Central memory CD8-positive, alpha-beta T cell (primary cell): ENCODE measurements around the gene C12orf43.

Experiments used
- ATAC-seq: fragments of 150-1000 bp; cut with Tn5 transposase; replicated peaks from 2 replicates; pipeline ENCODE4 v1.10.0; 2022; ENCODE audit warnings: mild to moderate bottlenecking, moderate FRiP score, moderate number of reproducible peaks; ENCODE audit not compliant: poor library complexity, severe bottlenecking; ENCODE audit errors: extremely low read depth
- DNase-seq, 2 donors: peaks; one replicate each; pipeline ENCODE4 v3.0.0; 2021; ENCODE audit warnings: low spot score in 2 of 2
- H3K27ac Mint-ChIP-seq: one replicate; pipeline ENCODE4 v1.8.0; 2022; ENCODE audit warnings: low read depth, mild to moderate bottlenecking, moderate library complexity, mixed read lengths
- H3K27me3 Mint-ChIP-seq: one replicate; pipeline ENCODE4 v1.8.0; 2022; ENCODE audit warnings: mixed read lengths
- H3K36me3 Mint-ChIP-seq: one replicate; pipeline ENCODE4 v1.8.0; 2022; ENCODE audit warnings: mild to moderate bottlenecking, moderate library complexity, mixed read lengths; ENCODE audit not compliant: insufficient read depth
- H3K4me1 Mint-ChIP-seq: one replicate; pipeline ENCODE4 v1.8.0; 2022; ENCODE audit warnings: mixed read lengths
- H3K4me3 Mint-ChIP-seq: one replicate; pipeline ENCODE4 v1.8.0; 2022; ENCODE audit warnings: mild to moderate bottlenecking, moderate library complexity, mixed read lengths
- H3K9me3 Mint-ChIP-seq: one replicate; pipeline ENCODE4 v1.8.0; 2022; ENCODE audit warnings: mixed read lengths

The C12orf43 gene

GRCh38 chr12:120990487-120991055 is 25.7 kb downstream of the C12orf43 start:
- H3K27ac Mint-ChIP-seq: no peak overlapping the region
- peaks cover 5% of the 10 kb centered on the region for H3K9me3 Mint-ChIP-seq
- H3K36me3 Mint-ChIP-seq: peaks cover 1% of the 10 kb centered on the region
- DNase-seq: no peak
- no peaks in the 10 kb centered on the region for H3K4me1 Mint-ChIP-seq
- ATAC-seq: no peak
- H3K4me3 Mint-ChIP-seq: no peak overlapping the region
- no peaks in the 10 kb centered on the region for H3K27me3 Mint-ChIP-seq

DNA sequence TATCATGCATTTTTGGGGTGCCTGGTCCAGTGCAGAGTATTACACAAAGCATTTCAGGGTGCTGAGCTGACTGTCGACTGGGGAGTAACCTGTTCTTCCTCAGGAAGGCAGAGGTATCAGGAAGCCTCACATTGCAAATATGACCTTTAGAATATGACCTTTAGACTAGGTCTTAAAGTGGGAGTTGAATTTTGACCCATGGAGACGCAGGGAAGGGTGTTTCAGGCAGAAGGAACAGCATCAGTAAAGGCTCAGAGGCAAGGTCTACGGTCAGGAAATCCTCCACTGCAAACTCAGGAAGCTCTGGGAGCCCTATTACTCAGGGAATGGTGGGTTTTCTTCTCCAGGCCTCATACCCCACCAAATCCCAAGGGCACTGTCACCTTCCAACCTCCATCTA is 26.6 kb downstream of the C12orf43 start:
- Mint-ChIP-seq H3K9me3 (no peaks in the 10 kb centered on the region), H3K27me3 (no peaks in the 10 kb centered on the region), H3K4me3 (no peak overlapping the region), H3K4me1 (no peaks in the 10 kb centered on the region), H3K27ac (no peak overlapping the region), H3K36me3 (peaks cover 1% of the 10 kb centered on the region)
- ATAC-seq (no peak), DNase-seq (no peak)

DNA sequence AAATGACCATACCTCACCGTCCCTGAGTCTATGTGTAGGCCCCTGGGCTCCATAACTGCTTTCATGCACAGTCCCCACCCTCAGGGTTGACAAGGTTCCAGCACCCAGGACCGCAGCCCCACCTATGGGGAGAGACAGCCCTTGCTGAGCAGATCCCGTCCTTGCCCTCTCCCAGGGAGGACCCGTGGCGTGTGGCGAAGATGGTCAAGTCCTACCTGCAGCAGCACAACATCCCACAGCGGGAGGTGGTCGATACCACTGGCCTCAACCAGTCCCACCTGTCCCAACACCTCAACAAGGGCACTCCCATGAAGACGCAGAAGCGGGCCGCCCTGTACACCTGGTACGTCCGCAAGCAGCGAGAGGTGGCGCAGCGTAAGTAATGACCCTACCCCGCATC is 27.6 kb downstream of the C12orf43 start:
- peaks cover 1% of the 10 kb centered on the region for H3K36me3 Mint-ChIP-seq
- no peaks in the 10 kb centered on the region for H3K9me3 Mint-ChIP-seq
- no peaks in the 10 kb centered on the region for H3K4me1 Mint-ChIP-seq
- no peak overlapping the region for H3K4me3 Mint-ChIP-seq
- ATAC-seq (no peak), DNase-seq (no peak)
- no peaks in the 10 kb centered on the region for H3K27me3 Mint-ChIP-seq
- H3K27ac Mint-ChIP-seq: no peak overlapping the region

DNA sequence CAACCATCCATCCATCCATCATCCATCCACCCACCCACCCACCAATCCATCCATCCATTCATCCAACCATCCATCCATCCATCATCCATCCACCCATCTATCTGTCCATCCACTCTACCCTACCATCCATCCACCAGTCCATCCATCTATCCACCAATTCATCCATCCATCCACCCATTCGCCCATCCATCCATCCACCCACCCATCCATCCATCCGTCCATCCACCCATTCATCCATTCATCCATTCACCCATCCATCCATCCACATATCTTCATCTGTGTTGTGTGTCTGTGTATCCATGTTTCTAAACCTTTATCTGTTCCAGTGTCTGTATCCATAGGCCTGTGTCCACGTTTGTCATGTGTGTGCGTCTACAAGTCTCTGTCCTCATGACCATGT is 28.1 kb downstream of the C12orf43 start:
- Mint-ChIP-seq H3K4me3 (no peak overlapping the region), H3K9me3 (no peaks in the 10 kb centered on the region), H3K27me3 (no peaks in the 10 kb centered on the region), H3K4me1 (no peaks in the 10 kb centered on the region), H3K36me3 (peaks cover 3% of the 10 kb centered on the region), H3K27ac (no peak overlapping the region)
- no peak for DNase-seq
- no peak for ATAC-seq

GRCh38 chr12:120984351-120984898 is 31.9 kb downstream of the C12orf43 start:
- H3K27ac Mint-ChIP-seq: no peak overlapping the region
- peaks cover 2% of the 10 kb centered on the region for H3K36me3 Mint-ChIP-seq
- no peaks in the 10 kb centered on the region for H3K9me3 Mint-ChIP-seq
- no peaks in the 10 kb centered on the region for H3K27me3 Mint-ChIP-seq
- DNase-seq: no peak
- no peak for ATAC-seq
- H3K4me3 Mint-ChIP-seq: no peak overlapping the region
- no peaks in the 10 kb centered on the region for H3K4me1 Mint-ChIP-seq

GRCh38 chr12:120983759-120984158 is 32.5 kb downstream of the C12orf43 start:
- DNase-seq (no peak), ATAC-seq (no peak)
- Mint-ChIP-seq H3K4me3 (no peak overlapping the region), H3K27ac (no peak overlapping the region), H3K9me3 (no peaks in the 10 kb centered on the region), H3K4me1 (no peaks in the 10 kb centered on the region), H3K27me3 (no peaks in the 10 kb centered on the region), H3K36me3 (peaks cover 2% of the 10 kb centered on the region)

DNA sequence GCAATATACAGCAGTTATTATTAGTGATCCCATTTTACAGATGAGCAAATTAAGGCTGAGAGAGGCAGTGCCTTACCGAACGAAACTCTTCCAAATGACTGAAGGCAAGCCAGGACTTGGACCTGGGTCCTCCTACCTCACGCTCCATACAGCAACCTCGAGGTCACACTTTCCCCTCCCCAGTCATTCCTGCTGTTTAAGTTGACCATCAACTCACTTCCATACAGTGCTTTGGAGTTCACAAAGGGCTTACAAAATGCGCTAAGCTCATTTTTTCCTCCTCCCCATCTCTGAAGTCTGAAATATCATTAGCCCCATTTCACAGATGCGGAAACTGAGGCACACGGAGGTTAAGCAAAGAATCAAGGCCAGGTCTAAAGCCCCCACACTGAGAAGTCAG is 33.6 kb downstream of the C12orf43 start:
- DNase-seq (no peak), ATAC-seq (no peak)
- H3K27me3 Mint-ChIP-seq: no peaks in the 10 kb centered on the region
- H3K36me3 Mint-ChIP-seq: peaks cover 2% of the 10 kb centered on the region
- H3K9me3 Mint-ChIP-seq: no peaks in the 10 kb centered on the region
- H3K27ac Mint-ChIP-seq: no peak overlapping the region
- no peak overlapping the region for H3K4me3 Mint-ChIP-seq
- no peaks in the 10 kb centered on the region for H3K4me1 Mint-ChIP-seq

GRCh38 chr12:120981407-120981941 is 34.8 kb downstream of the C12orf43 start:
- peaks cover 2% of the 10 kb centered on the region for H3K36me3 Mint-ChIP-seq
- no peak overlapping the region for H3K4me3 Mint-ChIP-seq
- no peaks in the 10 kb centered on the region for H3K4me1 Mint-ChIP-seq
- no peak for ATAC-seq
- H3K27me3 Mint-ChIP-seq: no peaks in the 10 kb centered on the region
- no peaks in the 10 kb centered on the region for H3K9me3 Mint-ChIP-seq
- DNase-seq: no peak
- H3K27ac Mint-ChIP-seq: no peak overlapping the region

GRCh38 chr12:120980800-120981368 is 35.4 kb downstream of the C12orf43 start:
- DNase-seq: no peak
- peaks cover 2% of the 10 kb centered on the region for H3K36me3 Mint-ChIP-seq

DNA sequence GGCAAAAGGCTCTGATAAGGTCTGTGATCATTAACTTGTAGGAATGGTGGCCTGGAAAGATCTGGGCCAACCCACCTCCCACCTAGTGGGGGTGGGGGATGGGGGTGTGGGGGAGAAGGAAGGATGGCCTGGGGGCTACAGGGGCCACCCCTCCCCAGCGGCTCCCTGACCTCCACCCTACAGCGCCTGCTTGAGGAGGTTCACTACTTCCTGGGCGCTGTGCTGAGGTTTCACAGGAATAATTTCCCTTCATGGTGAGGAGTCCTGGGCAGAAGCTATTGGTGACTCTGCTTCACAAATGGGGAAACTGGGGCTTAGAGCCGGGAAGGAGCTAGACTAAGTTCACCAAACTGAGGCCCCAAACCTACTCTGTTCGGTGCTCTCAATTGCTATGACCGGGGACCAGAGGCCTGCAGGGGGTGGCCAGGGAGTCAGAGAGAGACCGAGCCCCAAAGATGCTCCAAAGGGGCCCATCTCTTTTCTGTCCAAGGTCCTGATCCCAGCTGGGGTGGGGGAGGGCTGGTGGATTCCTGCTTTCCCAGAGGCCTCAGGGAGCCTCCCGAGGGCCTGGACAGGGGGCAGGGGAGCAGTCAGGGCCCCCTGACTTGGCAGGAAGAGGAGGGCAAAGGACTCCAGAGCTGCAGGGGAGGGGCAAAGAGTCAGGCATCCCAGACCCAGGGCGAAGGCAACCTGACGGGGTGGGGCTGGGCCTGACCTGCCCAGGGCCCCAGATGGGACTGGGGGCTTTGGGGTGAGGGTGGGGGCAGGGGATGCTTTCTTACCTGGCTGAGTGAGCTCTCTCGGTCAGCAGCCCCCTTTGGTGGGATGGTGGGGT is 36.2 kb downstream of the C12orf43 start:
- Mint-ChIP-seq H3K27ac (no peak overlapping the region), H3K27me3 (no peaks in the 10 kb centered on the region), H3K36me3 (peaks cover 2% of the 10 kb centered on the region), H3K4me1 (no peaks in the 10 kb centered on the region), H3K4me3 (no peak overlapping the region), H3K9me3 (no peaks in the 10 kb centered on the region)
- no peak for ATAC-seq
- DNase-seq: no peak

More at GRCh38 chr12:120980800-120981368, 35.4 kb downstream of the C12orf43 start:
- H3K27ac Mint-ChIP-seq: no peak overlapping the region
- no peaks in the 10 kb centered on the region for H3K9me3 Mint-ChIP-seq
- H3K4me3 Mint-ChIP-seq: no peak overlapping the region
- no peaks in the 10 kb centered on the region for H3K27me3 Mint-ChIP-seq
- ATAC-seq: no peak
- H3K4me1 Mint-ChIP-seq: no peaks in the 10 kb centered on the region

DNA sequence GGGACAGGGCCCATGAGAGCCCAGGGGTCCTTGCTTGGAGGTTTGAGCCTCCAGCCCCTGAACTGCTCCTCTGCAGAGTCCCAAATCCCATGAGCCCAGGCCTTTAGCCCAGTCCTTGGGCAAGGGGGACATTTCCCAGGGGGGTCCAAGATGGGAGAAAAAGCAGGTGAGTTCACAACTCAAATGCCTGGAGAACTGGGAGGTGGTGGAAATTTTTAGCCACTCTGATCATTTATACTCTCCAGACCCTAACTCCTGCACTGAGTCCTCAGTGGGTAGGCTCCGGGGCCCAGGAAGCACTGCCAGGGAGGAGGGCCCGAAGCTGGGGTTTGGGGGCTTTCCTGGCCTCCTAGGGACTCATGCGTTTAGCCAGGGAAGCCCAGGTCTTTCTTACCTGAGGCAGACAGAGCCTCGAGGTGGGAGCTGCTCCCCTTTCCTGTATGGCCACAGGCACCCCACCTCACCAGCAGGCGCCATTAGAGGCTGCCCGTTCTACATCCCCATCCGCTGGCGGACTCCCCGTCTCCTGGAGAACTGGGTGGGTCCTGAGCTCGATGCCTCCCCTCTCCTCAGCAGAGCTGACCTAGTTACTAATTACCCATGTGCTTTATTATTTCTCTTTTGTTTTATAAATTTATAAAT is 36.9 kb downstream of the C12orf43 start:
- Mint-ChIP-seq H3K4me1 (no peaks in the 10 kb centered on the region), H3K27me3 (no peaks in the 10 kb centered on the region), H3K9me3 (no peaks in the 10 kb centered on the region)

More for the DNA sequence above, 36.9 kb downstream of the C12orf43 start:
- Mint-ChIP-seq H3K36me3 (peaks cover 2% of the 10 kb centered on the region), H3K4me3 (no peak overlapping the region), H3K27ac (no peak overlapping the region)
- no peak for DNase-seq
- no peak for ATAC-seq
